GM21381 (cell line): Measurements from ENCODE around the gene ATP9A.
"Not testable (repeated sequence)": the region's sequence is repeated elsewhere in the genome, so short reads cannot be mapped to it uniquely, and the experiment has no call there.

ENCODE experiments used
- ATAC-seq: cut with Tn5 transposase; IDR thresholded peaks from one replicate; pipeline ENCODE4 v1.9.1; 2021; ENCODE audit warnings: mild to moderate bottlenecking, moderate library complexity; ENCODE audit not compliant: unreplicated experiment

ATP9A gene, protein sequence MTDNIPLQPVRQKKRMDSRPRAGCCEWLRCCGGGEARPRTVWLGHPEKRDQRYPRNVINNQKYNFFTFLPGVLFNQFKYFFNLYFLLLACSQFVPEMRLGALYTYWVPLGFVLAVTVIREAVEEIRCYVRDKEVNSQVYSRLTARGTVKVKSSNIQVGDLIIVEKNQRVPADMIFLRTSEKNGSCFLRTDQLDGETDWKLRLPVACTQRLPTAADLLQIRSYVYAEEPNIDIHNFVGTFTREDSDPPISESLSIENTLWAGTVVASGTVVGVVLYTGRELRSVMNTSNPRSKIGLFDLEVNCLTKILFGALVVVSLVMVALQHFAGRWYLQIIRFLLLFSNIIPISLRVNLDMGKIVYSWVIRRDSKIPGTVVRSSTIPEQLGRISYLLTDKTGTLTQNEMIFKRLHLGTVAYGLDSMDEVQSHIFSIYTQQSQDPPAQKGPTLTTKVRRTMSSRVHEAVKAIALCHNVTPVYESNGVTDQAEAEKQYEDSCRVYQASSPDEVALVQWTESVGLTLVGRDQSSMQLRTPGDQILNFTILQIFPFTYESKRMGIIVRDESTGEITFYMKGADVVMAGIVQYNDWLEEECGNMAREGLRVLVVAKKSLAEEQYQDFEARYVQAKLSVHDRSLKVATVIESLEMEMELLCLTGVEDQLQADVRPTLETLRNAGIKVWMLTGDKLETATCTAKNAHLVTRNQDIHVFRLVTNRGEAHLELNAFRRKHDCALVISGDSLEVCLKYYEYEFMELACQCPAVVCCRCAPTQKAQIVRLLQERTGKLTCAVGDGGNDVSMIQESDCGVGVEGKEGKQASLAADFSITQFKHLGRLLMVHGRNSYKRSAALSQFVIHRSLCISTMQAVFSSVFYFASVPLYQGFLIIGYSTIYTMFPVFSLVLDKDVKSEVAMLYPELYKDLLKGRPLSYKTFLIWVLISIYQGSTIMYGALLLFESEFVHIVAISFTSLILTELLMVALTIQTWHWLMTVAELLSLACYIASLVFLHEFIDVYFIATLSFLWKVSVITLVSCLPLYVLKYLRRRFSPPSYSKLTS

DNA sequence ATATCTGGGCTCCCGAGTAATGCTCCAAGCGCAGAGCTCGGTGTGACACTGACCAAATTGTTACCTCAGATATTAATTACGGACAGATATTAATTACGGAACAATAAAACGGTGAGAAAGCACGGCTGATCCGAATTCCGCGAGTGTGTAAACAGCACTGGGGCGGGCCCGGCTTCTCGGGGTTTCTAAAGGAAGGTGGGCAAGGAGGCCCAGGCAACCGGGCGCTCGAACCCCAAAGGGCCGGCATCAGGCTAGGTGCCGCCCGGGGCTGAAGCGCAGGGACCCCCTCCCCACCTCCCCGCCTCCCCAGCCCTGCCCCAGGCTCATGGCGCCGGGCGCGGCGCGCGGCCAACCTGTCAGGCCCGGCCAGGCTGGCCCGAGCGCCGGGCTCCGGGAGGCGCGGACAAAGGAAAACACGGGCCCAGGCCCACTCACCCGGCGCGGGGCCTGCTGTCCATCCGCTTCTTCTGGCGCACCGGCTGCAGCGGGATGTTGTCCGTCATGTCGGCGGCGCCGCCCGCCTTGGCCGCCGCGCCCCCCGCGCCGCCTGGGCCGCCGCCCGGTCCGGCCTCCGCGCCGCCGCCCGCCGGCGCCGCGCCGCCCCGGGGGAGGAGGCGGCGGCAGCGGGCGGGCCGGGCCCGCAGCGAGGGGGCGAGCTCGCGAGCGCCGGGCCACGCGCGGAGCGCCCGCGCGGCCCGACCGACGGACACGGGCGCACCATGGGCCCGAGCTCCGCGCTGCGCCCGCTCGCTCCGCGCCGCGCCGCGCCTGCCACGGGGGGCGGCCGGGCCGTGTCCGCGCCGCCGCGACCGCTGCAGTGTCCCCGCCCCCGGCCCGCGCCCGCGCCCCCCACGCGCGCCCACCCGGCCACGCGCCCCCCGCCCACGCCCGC, at the start of gene ATP9A:
Gene ATP9A (minus strand): TSS at position 524 of the 892 bp plus-strand sequence. CDS start 21 bp downstream, at position 503.
- no peak for ATAC-seq

DNA sequence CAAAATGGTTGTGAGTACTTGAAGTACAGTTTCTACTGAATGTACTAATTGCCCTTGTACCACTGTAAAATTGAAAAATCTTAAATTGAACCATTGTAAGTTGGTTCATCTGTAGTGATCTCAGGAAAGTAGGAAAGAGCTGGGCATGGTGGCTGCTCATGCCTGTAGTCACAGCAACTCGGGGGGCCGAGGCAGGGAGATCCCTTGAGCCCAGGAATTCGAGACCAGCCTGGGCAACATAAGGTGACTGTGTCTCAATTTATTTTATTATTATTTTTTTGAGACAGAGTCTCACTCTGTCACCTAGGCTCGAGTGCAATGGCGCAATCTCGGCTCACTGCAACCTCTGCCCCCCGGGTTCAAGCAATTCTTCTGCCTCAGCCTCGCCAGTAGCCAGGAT, 48.7 kb upstream of the ATP9A start:
- ATAC-seq, result not testable (repeated sequence)

DNA sequence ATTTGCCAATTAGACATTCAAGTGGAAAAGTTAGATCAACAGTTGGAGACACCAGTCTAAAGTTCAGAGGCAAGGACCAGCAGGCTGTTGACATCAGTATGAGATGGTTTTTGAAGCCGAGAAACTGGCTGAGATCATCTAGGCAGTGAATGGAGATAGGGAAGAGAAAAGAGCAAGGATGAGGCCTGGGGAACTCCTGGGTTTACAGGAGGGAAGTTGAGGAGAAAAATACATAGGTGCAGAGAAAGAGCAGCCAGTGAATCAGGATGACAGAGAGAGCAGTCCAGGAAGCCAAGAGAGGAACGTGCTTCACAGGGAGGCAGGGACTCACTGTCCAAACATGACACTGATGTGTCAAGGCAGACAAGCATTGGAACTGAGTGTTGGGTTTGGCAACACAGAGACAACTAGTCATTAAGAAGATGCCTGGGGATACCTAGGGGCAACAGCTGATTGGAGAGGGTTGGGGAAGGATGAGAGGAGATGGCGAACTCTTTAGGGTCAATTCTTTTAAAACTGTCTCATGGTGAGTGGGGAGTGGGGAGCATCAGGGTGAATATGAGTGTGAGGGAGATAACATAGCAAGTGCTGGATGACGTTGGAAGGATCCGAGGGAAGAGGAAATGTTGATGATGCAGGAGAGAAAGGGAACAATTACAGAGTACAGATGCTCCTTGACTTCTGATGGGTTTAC, 47.3 kb upstream of the ATP9A start:
- no peak for ATAC-seq

- no peak for ATAC-seq
Observed at GRCh38 chr20:51812861-51813260, 44.7 kb upstream of the ATP9A start.

GRCh38 chr20:51811514-51812128, 43.4 kb upstream of the ATP9A start:
- no peak for ATAC-seq

DNA sequence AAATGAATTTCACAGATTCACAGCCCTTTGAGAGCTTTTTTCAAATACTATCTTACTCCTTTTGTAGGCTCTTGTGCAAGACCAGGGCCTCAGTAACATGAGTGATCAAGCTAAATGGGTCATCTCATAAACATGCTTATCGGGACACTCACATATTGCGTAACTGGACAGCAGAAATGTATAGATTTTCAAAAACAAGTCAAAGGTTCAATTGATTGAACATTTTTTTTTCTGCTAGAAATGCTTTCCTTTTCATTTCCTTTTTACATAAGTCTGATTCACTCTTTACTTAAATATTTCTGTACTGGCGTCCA, 42.8 kb upstream of the ATP9A start:
- no peak for ATAC-seq

DNA sequence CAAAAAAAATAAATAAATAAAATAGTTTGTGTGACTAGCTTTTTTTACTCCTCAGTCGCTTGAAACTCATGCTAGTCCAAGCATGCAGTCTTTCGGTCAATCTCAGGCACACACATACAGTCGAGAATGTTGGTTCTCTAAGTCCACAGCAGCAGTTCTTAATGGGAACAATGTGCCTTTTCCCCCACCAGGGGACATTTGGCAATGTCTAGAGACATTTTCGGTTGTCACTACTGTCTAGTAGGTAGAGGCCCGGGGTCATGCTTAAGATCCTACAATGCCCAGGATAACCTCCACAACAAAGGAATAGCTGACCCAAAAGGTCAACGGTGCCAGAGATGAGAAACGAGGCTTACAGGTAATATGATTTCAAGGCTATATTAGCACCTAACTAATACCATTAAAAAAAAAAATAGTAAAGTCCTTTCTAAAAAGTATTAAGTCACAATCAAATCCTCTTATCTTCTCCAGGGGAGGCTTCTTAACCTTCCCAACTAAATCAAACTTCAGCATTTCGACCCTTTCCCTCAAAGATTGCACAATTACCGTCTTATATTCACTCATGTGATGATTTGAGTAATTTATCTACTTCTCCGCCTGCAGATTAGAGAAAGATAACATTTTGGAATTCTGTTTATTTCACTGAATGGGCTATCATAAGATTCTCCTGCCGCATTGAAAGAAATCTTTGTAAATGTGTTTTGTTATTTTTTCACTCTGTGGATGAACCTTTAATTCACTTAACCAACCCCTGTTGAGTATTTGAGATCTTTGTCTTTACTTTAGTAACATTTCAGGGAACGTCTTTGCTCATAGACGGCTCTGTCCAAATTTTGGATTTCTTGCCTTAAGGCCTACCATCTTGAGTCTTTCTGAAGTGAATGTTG, 42.2 kb upstream of the ATP9A start:
- ATAC-seq, result no peak

GRCh38 chr20:51807720-51808250, 39.6 kb upstream of the ATP9A start:
- no peak for ATAC-seq

DNA sequence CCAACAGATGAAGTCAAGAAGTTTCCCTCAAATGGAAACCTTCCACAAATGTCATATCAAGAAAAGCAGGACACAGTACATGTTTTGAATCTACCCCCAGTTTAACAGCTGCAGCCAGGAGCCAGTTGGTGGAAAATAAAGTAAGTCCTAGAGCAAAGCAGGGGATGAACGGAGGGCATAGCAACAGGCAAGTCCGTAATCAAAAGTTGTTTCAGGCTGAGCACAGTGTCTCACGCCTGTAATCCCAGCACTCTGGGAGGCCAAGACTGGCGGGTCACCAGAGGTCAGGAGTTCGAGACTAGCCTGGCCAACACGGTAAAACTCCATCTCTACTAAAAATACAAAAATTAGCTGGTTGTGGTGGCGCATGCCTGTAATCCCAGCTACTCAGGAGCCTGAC, 36.6 kb upstream of the ATP9A start:
- ATAC-seq, result no peak

- ATAC-seq, result no peak
Observed at GRCh38 chr20:51803148-51803854, 35.1 kb upstream of the ATP9A start.

- ATAC-seq, result no peak
Observed at GRCh38 chr20:51802170-51802751, 34.1 kb upstream of the ATP9A start, which contains the start of gene SALL4. TSS of gene SALL4 (minus strand) at chr20:51802521. CDS start at chr20:51802408, 113 bp downstream.

GRCh38 chr20:51801823-51802123, 33.6 kb upstream of the ATP9A start:
- no peak for ATAC-seq

DNA sequence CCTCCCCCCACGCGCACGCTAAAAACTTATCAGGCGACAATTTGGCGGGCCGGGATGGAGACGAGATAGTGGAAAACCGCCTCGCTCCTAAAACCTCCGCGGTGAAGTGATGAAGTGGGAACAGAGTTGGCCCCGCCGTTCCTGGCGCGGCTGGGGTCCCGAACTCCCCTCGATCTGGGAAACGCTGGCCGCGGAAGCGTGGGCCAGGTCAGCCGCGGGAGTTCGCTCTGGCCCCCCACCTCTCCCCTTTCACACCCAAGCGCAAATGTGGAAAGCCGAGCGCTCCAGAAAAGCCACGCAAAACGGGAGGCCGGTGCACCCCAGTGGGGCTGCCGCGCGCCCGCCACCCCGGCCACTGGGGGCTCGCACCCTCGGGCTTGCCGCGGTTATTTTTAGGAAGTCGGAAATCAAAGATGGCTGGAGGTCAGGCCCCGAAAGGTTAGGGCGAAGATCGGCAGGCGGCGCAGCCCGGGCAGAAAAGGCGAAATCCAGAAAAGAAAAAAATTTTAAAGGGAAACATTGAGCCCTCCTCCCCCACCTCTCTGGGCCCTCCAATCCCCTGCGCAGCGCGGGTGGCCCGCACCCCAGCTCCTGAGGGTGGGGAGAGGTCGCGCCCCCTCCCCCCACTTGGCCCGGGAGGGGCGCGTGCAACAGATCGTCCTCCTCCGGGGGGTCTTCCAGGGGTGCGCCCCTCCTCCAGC, 33.1 kb upstream of the ATP9A start:
- no peak for ATAC-seq

DNA sequence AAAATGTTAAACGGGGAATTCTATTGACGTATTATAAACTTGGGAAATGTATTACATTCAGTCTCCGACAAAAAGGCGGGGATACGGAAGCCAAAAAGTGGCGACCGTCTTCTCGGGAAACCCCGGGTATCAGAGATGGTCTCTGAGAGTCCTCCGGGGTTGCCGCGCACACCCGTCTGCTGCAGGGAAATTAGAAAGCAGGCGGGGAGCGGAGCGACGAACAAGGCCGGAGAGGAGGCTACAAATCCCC, 32.6 kb upstream of the ATP9A start:
- no peak for ATAC-seq

GRCh38 chr20:51800060-51800871, 32.1 kb upstream of the ATP9A start:
- no peak for ATAC-seq

- ATAC-seq, result no peak
Observed at GRCh38 chr20:51799401-51799860, 31.2 kb upstream of the ATP9A start.
